Testis (tissue), 2 donors: ENCODE data around the gene SHROOM2.

ENCODE experiments used
- CTCF ChIP-seq, 3 experiments: fragments of 450-650 bp in 2 of 3; fragments of 200-600 bp in 1 of 3; sonication (generic) in 1 of 3; IDR thresholded peaks; one replicate each; pipeline ENCODE4 v1.5.1; 2016 to 2019; ENCODE audit warnings: antibody characterized with exemption in 3 of 3, mild to moderate bottlenecking in 2 of 3, moderate library complexity in 1 of 3
- POLR2A ChIP-seq: fragments of 450-650 bp; IDR thresholded peaks from one replicate; pipeline ENCODE4 v1.6.1; 2017; ENCODE audit warnings: antibody characterized with exemption, mild to moderate bottlenecking, moderate library complexity

- TF ChIP-seq CTCF (IDR thresholded peaks at IDR 0.05) (no peak), POLR2A (no peak)
Observed at GRCh38 chrX:9759337-9759736, 26.9 kb upstream of the SHROOM2 start.
